Islet of Langerhans (tissue), 1 donor: ENCODE results near the gene COQ4.
"Not testable (repeated sequence)": the region's sequence is repeated elsewhere in the genome, so short reads cannot be mapped to it uniquely, and the experiment has no call there.

Experiments used
- FAIRE-seq: peaks from one replicate; lab custom pipeline; 2011; peaks lifted over from hg19 to GRCh38; lab: Jason Lieb, UNC

COQ4 gene

DNA sequence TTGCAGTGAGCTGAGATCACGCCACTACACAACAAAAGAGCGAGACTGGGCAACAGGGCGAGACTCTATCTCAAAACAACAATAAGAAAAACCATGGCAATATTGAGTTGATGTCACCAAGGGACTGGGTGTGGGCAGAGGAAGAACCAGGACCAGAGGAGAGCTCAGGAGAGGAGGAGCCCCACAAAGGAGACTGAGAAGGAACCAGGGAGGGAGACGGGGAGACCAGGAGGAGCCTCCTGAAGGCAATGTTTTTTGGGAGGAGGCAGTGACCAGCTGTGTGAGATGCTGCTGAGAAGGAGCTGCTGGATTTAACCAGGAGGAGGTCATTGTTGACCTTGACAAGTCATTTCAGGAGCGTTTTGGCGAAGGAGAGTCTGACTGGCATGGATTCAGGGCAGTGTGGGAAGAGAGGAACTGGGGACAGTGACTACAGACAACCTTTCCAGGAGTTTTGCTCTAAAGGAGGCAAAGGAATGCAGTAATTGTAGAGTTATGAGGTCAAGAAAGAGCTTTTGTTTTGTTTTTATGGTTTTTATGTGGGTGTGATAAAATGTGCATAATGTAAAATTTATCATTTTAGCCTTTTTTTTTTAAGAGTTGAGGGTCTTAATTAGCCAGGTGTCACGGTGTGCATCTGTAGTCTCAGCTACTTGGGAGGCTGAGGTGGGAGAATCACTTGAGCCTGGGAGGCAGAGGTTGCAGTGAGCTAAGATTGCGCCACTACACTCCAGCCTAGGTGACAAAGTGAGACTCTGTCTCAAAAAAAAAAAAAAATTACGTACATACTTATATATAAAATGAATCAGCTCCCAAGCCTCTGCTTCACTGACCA, 18.3 kb upstream of the COQ4 start:
- FAIRE-seq = no peak

DNA sequence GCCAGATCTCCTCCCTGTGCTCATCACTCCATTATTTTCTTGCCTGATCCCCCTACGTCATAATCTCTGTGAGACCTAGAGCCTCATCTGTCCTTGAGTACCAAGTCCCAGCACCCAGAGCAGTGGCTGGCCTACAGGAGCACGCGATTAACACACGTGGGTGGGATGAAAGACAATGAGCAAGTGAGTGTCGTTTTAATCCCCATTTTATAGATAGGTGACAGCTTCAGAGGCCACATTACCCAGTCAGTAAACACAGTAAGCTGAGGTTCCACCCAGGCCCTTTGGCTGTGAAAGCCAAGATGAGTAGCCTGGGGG, 17.7 kb upstream of the COQ4 start:
- FAIRE-seq = no peak

DNA sequence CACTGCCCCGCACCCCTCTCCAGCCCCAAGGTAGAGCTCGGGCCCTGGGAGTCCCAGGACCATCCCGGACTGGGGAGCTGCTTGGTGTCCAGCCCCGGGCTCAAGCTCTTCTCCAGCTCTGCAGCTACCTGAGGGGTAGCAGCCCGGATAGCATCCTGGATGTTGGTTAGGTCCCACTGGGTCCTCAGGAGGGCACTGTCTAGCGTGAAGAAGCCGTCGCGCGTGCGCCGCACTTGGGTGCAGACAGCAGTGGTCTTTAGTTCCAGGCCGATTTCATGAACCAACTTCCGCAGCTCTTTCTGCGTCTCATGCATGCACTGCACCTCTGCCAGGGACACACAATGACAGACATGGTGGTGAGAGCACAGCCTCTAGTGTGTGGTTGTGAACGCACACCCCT, 13.1 kb upstream of the COQ4 start:
- no peak for FAIRE-seq

DNA sequence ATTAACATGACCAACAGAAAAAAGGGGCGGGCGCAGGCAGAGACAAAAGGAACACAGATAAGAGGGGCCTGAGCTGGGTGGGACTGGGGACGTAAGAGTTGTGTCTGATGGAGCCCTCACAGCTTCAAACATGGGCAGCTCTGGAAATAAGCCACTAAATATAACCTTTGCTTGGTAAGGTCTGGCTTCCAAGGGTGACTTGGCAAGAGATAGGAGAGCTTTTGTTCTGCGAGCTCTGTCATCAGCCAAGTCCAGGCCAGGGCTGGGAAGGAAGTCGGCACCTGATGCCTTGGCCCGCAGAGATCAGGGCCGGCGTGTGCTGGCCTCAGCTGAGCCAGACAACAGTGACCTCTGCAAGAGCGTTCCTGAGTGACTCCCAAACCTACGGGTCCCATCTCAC, 12.2 kb upstream of the COQ4 start:
- no peak for FAIRE-seq

DNA sequence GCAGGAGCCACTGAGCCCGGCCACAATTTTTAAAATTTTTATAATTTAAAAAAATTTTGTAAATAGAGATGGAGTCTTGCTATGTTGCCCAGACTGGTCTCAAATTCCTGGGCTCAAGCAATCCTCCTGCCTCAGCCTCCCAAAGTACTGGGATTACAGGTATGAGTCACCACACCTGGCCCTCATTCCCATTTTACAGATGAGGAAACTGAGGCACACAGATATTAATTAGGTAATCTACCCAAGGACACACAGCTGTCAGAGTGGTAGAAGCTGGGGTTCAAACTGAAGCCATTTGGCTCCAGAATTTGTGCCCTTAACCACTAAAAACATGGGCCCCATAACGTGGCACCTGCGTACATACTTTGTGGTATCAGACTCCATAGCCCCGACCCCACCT, 7.9 kb upstream of the COQ4 start:
- no peak for FAIRE-seq

DNA sequence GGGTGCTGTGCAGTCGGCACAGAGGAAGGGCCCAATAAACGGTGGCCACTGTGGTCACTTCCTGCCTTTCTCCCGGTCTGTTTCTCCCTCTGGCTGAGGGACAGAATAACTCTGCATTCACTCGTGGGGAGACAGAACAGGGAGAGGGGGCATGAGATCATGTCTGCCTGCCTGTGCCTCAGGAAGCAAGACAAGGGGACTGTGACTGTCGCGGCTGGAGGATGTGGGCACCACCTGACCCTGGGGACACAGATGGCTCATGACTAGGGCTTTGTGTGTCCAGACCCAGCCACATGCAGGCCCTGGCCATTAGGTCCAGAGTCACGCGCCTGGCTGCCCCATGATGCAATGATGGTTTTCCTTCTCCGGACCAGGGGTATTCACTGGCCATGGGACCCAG, 6.2 kb upstream of the COQ4 start:
- FAIRE-seq = no peak

DNA sequence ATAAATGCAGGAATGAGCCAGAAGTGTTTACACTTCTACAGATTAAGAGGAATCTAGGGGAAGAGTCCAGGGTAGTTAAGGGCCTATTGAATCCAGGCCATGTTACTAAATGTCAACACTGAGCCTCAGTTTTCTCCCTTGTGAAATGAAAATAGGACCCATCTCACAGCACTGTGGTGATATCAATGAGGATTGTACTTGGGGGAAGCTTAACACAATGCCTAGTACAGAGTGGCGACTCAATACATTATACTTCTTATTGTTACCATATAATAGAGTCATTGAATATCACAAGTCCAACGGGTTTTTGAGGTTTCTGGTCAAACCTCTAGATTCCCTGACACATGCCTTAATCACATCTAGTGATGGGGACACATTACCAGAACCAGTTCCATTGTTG, 5.0 kb upstream of the COQ4 start:
- no peak for FAIRE-seq

DNA sequence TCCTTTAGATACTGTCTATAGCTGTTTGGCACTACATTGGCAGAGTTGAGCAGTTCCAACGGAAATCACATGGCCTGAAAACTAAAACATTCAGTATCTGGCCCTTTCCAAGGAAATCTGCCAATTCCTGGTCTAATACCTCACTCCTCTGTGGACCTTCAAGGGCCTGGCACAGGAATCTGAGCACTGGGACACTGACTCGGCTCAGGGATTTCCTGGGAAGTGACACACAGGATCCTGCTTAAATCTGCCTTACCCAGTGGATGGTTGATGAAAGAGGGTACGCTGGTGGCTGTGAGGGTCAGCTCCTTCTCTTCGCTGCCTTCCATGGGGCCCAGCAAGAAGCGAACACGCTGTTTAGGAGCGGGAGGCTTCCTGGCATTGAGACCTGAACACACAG, 1.3 kb upstream of the COQ4 start:
- no peak for FAIRE-seq

DNA sequence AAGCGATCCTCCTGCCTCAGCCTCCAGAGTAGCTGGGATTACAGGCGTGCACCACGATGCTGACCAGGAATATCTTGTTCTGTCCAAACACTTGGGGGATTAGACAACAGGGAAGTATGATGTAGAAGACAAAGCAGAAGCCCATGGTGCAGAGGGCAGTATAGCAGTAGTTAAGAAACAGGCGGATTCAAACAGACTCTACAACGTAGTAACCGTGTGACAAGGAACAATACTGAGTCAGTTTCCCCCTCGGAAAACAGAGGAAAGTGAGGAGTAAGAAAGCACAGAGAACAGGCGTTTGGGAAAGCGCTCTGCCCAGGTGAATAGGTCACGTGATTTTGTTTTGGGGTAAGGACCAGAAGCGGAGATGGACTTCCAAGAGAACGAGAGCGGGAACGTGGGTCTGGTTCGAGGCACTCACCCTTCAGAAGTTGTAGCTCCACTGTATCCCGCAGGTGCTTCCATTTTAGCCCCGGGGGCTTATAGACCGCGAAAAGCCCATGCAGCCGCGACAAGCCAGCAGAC, 698 bp upstream of the COQ4 start:
- FAIRE-seq = no peak

DNA sequence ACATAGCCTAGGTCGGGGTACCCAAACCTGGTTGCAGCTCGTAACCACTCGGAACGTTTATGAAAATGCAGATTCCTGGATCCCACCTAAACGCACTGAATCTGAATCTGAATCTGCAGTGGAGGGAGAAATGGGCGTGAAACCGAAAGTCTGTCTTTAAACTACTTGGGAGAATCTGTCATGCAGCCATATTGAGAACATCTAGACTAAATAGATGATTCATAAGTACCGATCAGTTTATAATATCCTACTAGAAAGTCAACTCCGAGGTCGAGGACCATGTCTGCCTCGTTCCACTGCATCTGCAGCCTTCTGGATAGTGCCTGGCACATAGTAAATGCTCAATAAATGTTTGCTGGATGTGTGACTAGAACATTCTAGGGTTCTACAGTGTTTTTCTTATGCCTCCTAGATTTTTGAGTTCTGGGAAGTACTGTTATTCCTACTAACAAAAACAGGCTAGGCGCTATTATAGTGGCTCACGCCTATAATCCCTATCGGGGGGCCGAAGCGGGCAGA, 632 bp downstream of the COQ4 start:
- FAIRE-seq = no peak

DNA sequence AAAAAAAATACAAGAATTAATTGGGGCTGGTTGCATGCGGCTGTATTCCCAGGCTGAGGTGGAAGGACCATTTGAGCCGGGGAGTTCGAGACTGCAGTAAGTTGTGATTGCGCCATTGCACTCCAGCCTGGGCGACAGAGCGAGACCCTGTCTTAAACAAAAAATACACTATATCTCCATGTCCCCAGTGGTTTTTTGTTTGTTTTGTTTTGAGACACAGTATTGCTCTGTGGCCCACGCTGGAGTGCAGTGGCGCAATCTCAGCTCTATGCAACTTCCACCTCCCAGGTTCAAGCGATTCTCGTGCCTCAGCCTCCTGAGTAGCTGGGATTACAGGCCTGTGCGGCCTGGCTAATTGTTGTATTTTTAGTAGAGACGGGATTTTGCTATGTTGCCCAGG, 1.2 kb downstream of the COQ4 start:
- FAIRE-seq = no peak

DNA sequence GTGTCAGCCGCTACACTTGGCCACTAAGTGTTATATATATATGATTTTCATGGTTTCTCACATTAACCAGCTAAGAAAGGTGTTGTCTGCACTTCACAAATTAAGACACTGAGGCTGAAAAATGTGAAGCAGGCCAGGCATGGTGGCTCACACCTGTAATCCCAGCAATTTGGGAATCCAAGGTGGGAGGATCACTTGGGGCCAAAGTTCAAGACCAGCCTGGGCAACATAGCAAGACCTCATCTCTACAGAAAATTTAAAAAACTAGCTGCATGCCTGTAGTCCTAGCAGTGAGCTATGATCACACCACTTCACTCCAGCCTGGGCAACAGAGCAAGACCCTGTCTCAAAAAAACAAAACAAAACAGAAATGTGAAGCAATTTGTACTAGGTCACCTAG, 1.8 kb downstream of the COQ4 start:
- no peak for FAIRE-seq

DNA sequence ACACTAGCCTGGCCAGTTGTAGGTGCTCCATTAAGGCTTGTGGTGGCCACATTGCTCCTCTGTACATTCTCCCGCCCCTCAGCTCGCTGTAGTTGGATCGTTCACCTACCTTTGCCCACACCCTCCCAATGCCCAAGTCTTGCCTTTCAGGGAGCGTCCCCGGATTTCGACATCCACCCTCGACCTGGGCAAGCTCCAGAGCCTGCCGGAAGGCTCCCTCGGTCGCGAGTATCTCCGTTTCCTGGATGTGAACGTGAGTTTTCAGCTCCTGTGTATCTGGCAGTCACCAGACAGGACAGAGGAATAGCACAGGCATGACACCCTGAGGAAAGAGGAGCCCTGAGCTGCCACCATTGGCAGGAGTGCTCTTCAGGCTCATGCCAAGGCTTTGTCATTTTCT, 3.0 kb downstream of the COQ4 start:
- no peak for FAIRE-seq

DNA sequence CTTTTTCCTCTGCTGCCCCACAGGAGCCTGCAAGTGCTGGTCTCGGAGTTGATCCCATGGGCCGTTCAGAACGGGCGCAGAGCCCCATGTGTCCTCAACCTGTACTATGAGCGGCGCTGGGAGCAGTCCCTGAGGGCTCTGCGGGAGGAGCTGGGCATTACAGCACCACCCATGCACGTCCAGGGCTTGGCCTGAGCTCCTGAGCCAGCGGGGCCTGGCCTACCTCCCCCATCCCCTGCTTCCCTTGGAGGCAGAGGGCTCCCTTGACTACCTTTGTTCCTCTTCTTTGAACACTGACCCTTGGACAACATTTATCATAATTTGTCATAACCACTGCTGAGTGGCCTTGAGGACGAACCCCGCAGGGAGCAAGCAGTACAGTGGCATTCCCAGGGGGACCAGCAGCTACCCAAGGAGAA, 10.8 kb downstream of the COQ4 start:
- no peak for FAIRE-seq

DNA sequence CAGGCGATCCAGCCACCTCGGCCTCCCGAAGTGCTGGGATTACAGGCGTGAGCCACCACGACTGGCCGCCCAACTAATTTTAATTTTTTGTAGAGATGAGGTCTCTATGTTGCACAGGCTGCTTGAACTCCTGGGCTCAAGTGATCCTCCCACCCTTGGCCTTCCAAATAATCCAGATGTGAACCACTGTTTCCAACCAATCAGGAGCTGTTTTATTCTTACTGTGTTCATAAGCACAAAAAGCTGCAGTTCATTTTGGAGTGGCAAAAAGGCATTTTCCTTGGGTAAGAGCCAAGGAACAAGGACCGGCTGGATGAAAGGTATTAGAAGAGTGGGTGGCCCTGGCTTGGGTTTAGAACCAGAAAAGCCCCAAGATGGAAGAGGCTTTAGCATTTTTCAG, 12.5 kb downstream of the COQ4 start:
- FAIRE-seq = no peak

DNA sequence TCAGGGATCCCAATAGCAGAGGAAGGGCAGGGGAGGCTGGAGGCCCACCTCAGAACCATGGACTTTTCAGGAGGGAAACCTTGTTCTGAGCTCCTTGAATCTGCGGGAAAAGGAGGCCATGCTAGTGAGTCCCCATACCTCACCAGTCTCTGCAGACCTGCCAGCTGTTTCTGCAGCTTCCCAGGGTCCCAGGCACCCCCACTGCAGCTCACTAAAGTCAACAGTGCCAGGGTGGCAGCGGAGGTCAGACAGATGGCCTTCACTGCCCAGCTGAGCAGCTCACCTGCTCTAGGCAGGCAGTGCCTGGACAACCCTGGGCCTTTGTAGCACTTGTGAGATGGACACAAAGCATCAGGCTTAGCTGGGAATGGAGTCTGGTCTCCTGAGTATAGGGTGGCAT, 13.3 kb downstream of the COQ4 start:
- no peak for FAIRE-seq

DNA sequence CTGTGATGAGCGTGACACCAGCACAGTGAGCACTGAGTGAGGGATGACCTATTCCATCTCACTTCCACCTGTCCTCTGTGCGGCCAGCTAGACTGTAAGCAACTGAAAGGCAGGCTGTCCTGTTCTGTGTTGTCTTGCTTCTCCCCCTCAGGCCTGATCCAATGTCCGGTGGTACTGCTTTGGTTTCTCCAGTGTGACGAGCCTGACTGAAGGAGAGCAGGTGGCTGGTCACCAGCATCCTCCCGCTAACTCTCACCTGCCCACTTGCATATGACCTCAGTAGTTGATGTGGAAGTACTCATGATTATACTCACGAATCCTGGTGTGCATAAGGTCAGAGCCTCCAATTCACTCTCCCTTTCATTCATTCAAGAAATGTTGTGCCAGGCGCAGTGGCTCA, 15.3 kb downstream of the COQ4 start:
- no peak for FAIRE-seq

DNA sequence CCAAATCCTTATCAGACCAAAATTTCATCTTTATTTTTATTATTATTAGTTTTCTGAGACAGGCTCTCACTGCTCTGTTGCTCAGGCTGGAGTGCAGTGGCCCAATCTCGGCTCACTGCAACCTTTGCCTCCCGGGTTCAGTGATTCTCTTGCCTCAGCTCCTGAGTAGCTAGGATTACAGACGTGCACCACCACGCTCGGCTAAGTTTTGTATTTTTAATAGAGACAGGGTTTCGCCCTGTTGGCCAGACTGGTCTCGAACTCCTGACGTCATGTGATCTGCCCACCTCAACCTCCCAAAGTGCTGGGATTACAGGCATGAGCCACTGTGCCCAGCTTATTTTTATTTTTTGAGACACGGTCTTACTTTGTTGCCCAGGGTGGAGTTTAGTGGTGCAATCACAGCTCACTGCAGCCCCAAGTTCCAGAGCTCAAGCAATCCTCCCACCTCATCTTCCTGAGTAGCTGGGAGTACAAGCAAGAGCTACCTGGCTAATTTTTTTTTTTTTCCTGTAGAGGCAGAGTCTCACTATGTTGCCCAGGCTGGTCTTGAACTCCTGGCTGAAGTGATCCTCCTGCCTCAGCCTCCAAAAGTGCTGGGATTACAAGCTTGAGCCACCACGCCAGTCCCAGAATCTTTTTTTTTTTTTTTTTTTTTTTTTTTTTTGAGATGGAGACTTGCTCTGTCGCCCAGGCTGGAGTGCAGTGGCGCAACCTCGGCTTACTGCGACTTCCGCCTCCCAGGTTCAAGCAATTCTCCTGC, 16.4 kb downstream of the COQ4 start:
- not testable (repeated sequence) for FAIRE-seq

DNA sequence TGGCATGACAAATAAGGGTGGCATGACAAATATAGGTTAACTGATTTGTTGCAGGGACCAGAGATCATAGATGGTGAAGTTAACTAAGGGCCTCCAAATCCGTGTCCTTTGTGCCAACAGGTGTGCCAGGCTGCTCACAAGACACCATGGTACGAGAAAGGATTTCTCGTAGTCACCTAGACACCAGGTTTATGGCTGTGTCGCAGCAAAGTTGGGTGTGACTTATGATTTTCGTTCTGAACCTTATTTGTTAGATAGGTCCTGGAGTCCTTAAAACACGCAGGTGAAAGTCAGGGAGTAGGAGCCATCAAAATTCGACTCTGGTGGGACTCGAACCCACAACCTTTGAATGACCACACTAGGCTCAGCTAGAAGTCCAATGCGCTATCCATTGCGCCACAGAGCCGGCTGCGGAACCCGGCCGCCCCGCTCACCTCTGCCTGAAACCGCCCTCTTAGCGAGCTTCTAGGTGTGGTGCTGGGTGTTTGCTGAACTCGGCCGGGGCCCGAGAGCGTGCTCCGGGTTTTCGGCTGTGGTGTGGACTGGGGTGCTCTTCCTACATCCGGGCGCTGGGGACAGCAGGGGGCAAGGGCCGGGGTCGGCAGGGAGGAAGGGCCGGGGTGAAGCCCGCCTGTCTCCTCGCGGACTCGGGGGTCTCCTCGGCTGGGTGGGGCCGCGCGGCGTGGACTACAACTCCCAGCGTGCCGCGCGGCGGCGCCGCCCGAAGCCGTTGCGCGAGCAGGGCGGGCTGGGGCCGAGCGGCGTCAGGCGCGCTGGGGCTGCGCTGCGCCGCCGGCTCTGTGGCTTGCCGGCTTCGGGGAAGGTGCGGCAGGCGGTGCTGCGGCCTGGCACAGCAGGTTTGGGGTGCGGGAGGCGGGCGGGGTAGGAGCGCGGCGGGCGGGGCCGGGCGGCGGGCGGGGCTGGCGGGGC, 17.4 kb downstream of the COQ4 start, which contains the start of gene SLC27A4:
Gene SLC27A4, plus strand, starts transcription at position 767 of the 930 bp plus-strand sequence. CDS start 2,606 bp downstream, outside the sequence.
- FAIRE-seq = no peak

DNA sequence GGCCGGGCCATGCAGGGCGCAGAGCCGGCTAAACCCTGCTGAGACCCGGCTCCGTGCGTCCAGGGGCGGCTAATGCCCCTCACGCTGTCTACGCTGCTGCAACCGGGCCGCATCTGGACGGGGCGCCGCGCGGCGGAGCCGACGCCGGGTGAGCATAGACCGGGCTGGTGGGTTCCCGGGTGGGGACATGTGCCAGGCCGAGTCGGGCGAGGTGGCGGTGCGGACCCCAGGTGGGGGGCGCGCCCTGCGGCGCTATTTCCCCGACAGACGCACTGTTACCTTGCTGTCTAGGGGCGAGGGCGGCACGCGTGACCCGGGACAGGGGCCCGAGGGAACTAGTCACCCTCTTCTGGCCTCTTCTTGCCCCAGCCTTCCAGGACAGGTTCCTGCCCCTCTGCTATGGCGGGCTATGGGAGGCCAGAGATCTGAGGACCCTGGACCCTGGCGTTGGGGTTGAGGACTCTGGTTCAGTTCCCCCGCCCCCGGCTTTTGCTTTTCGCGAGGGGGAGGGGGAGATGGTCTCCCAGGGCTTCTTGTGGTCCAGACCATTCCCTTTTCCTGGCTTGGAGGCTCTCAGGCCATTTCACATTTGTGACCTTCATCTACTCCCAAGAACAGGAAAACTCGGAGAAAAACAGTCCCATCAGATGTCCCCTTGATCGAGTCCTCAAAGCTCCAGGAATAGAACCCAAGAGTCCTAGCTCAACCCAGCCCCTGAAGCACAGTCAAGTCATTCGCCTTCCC, 18.2 kb downstream of the COQ4 start:
- no peak for FAIRE-seq

DNA sequence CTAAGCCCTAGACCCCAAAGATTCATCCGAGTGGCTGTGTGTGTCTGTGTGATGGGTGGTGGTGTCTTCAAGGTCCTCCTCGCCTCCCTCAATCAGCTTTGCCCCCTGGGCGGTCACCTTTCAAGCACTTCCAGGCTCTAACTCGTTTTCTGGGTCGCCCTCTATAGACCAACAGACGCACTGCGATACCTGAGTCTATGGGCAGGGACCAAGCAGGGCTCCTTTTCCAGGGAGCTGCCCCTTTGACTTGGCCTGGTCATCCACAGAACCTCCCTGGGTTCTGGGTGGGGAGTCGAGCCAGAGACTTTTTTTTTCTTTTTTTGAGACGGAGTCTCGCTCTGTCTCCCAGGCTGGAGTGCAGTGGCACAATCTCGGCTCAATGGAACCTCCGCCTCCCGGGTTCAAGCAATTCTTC, 18.8 kb downstream of the COQ4 start:
- FAIRE-seq = no peak
